Measurements from ENCODE around the gene NHLRC4.

GRCh38 chr16:556474-557173 is 10.2 kb upstream of the NHLRC4 start:
- TF ChIP-seq CTCF (IDR thresholded peaks at IDR 0.05) = no peak
- no peak for TF ChIP-seq POLR2A (IDR thresholded peaks at IDR 0.05)

Data from body of pancreas (tissue), 4 donors.